Testis (tissue), 2 donors: Measurements from ENCODE around the gene FAT2.

Experiments used
- CTCF ChIP-seq, 3 experiments: fragments of 450-650 bp in 2 of 3; fragments of 200-600 bp in 1 of 3; sonication (generic) in 1 of 3; IDR thresholded peaks; one replicate each; pipeline ENCODE4 v1.5.1; 2016 to 2019; ENCODE audit warnings: antibody characterized with exemption in 3 of 3, mild to moderate bottlenecking in 2 of 3, moderate library complexity in 1 of 3
- POLR2A ChIP-seq: fragments of 450-650 bp; IDR thresholded peaks from one replicate; pipeline ENCODE4 v1.6.1; 2017; ENCODE audit warnings: antibody characterized with exemption, mild to moderate bottlenecking, moderate library complexity

GRCh38 chr5:151611127-151611775, 20.1 kb upstream of the FAT2 start:
- TF ChIP-seq CTCF (IDR thresholded peaks at IDR 0.05) (no peak), POLR2A (no peak)
